B cell (primary cell): ENCODE results near the gene GRAMD2A.

Experiments
- EZH2 ChIP-seq: IDR thresholded peaks from 2 replicates; pipeline ENCODE4 v1.6.1; 2012; ENCODE audit warnings: borderline replicate concordance, low read depth, mild to moderate bottlenecking, moderate library complexity, low read length; ENCODE audit not compliant: insufficient read depth, poor library complexity, severe bottlenecking
- TF ChIP-seq, protein P1 (sequence below): fragments of 200-600 bp; IDR thresholded peaks from one replicate; pipeline ENCODE4 v1.8.0; 2022; ENCODE audit warnings: antibody characterized with exemption, mild to moderate bottlenecking

DNA sequence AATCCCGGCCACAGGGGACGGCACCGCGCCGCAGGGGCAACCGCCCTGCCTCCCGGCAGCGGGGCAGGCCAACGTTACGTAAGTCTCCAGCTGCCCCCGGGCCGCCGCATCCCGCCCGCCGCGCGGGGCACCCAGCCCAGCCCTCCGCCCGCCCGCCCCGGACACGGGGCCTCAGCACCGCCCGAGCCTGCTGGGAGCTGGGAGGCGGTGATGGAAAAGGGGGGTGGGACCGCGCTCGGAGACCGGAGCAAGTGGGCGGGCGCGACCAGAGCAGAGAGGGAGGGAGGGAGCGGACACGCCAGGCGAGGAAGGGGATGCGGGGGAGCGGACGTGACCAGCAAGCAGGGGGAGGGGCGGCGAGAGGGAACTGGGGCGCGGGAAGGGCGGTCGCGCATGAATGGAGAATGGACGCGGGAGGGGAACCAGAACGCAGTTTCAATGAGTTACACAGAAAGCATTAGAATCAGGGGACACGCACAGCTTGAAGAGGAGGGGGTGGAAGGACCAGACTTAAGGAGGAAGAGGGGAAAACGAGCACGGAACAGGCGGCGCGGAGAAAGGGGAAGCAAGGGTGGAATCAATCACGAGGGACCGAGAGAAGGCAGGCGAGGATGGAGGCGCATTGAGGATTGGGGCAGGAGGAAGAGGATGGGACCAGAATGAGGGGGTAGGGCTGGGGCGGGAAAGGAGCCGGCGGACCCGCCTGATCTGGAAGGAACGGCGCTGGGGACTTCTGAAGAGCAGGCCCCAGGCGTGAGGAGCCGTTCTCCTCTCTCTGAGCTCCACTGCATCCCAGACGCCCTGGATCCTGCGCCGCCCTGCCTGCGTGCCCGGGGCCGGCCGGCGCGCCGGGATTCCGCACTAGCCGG lies 32.8 kb upstream of the GRAMD2A start:
- TF ChIP-seq, protein P1, sequence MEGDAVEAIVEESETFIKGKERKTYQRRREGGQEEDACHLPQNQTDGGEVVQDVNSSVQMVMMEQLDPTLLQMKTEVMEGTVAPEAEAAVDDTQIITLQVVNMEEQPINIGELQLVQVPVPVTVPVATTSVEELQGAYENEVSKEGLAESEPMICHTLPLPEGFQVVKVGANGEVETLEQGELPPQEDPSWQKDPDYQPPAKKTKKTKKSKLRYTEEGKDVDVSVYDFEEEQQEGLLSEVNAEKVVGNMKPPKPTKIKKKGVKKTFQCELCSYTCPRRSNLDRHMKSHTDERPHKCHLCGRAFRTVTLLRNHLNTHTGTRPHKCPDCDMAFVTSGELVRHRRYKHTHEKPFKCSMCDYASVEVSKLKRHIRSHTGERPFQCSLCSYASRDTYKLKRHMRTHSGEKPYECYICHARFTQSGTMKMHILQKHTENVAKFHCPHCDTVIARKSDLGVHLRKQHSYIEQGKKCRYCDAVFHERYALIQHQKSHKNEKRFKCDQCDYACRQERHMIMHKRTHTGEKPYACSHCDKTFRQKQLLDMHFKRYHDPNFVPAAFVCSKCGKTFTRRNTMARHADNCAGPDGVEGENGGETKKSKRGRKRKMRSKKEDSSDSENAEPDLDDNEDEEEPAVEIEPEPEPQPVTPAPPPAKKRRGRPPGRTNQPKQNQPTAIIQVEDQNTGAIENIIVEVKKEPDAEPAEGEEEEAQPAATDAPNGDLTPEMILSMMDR: no peak
- TF ChIP-seq EZH2: no peak
